Upper lobe of left lung (tissue), 6 donors: ENCODE results near the gene ST13. TPM values are rescaled to one million over a fixed set of nuclear protein-coding genes. Genes with fewer than 3 reads are reported as not detected.

ENCODE experiments used
- ATAC-seq, 2 donors: fragments of 200-7000 bp; cut with Tn5 transposase; one replicate each; pipeline ENCODE4 v1.9.1; 2022; ENCODE audit warnings: mild to moderate bottlenecking in 2 of 2, moderate library complexity in 2 of 2; ENCODE audit not compliant: low FRiP score in 2 of 2
- DNase-seq, 2 donors: peaks; one replicate each; pipeline ENCODE4 v3.0.0-alpha.2; 2019 to 2020
- H3K27ac ChIP-seq, 4 donors: fragments of 200-600 bp; sonication (generic); one replicate each; pipeline ENCODE4 v1.5.1; 2016 to 2019
- H3K27me3 ChIP-seq, 4 donors: fragments of 200-600 bp; sonication (generic); one replicate each; pipeline ENCODE4 v1.5.1; 2017 to 2019
- H3K36me3 ChIP-seq, 4 donors: fragments of 200-600 bp; sonication (generic); one replicate each; pipeline ENCODE4 v1.5.1; 2016 to 2019
- H3K4me1 ChIP-seq, 4 donors: fragments of 200-600 bp; sonication (generic); one replicate each; pipeline ENCODE4 v1.5.1; 2018 to 2019
- H3K4me3 ChIP-seq, 4 donors: fragments of 200-600 bp; sonication (generic); one replicate each; pipeline ENCODE4 v1.5.1; 2017 to 2019; ENCODE audit warnings: mild to moderate bottlenecking in 2 of 4, moderate library complexity in 1 of 4
- H3K9me3 ChIP-seq, 4 donors: fragments of 200-600 bp; sonication (generic); one replicate each; pipeline ENCODE4 v1.5.1; 2018 to 2019
- EP300 ChIP-seq, 4 donors: sonication (generic); formaldehyde crosslinking; IDR thresholded peaks; one replicate each; pipeline ENCODE4 v1.5.1; 2017; ENCODE audit warnings: antibody characterized with exemption in 4 of 4, control low read depth in 2 of 4
- POLR2A ChIP-seq, 4 donors: fragments of 450-650 bp; IDR thresholded peaks; one replicate each; pipeline ENCODE4 v1.5.1; 2016 to 2017; ENCODE audit warnings: antibody characterized with exemption in 4 of 4, mild to moderate bottlenecking in 2 of 4
- POLR2AphosphoS5 ChIP-seq, 2 donors: sonication (generic); formaldehyde crosslinking; IDR thresholded peaks; one replicate each; pipeline ENCODE4 v1.5.1; 2017; ENCODE audit warnings: antibody characterized with exemption in 2 of 2
- WGBS, 2 donors: methylation state at CpG; one replicate each; pipeline ENCODE4 v1.1.5; 2017 to 2018; 5-methylcytosine and 5-hydroxymethylcytosine counted together
- total RNA-seq, 6 donors: library from RNA; depleted of rRNA in 4 of 6; stranded (reverse); fragments of >200 nt in 4 of 6; gene quantifications; one replicate each; pipeline versions ENCODE4 v1.1.0 to v1.2.1, GENCODE V29; 2016 to 2021
- TF ChIP-seq, protein P1 (sequence below), 6 experiments: fragments of 450-650 bp in 4 of 6; fragments of 200-600 bp in 2 of 6; sonication (generic) in 2 of 6; IDR thresholded peaks; one replicate each; pipeline ENCODE4 v1.5.1; 2016 to 2019; ENCODE audit warnings: antibody characterized with exemption in 6 of 6
- donor health status: DM: no; HTN: no; CAD: no; lungs with moderate emphysema.
- donor health status: DM: no; HTN: yes; CAD: no; lungs with severe emphysema.

The ST13 gene
- total RNA-seq, 6 donors from 2014 or later: 85.2 to 188 (median 119) TPM

DNA sequence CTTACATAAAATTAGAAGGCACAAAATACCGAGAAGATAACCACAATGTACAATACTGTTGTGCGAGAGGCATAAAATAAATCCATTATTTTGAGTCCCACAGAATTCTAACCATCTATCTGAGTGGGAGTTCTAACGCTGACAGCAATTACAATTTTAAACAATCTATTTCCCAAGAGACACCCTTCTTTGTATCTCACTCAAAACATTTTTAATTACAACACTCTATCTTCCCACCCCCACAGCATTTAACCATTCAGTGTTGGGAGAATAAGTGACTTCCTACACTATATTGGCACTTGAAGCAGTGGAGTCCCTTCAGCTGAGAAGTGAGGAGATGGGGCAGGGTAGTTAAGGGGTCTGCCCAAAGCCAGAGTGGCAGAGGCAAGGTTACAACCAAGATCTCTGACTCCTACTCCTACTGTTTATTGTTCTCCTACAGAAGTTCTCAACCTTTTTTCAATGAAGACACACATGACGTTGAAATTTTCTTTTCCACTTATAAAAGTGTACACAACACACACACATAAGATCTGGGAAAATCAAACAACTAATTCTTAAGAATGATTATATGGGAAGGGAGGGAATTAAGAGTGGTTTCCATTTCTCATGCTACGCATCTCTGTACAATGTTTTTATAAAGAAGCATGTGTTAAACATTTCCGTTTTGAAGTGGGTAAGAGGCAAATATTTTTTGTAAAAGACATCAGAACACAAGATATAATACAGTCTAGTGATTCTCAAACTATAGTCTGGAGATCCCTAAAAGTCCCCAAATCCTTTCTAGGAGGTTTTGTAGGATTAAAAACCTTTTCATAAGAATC is 48.2 kb downstream of the ST13 start:
- TF ChIP-seq POLR2A (IDR thresholded peaks at IDR 0.05) (no peak), EP300 (IDR thresholded peaks at IDR 0.05) (no peak), POLR2AphosphoS5 (IDR thresholded peaks at IDR 0.05) (no peak)
- TF ChIP-seq, protein P1, sequence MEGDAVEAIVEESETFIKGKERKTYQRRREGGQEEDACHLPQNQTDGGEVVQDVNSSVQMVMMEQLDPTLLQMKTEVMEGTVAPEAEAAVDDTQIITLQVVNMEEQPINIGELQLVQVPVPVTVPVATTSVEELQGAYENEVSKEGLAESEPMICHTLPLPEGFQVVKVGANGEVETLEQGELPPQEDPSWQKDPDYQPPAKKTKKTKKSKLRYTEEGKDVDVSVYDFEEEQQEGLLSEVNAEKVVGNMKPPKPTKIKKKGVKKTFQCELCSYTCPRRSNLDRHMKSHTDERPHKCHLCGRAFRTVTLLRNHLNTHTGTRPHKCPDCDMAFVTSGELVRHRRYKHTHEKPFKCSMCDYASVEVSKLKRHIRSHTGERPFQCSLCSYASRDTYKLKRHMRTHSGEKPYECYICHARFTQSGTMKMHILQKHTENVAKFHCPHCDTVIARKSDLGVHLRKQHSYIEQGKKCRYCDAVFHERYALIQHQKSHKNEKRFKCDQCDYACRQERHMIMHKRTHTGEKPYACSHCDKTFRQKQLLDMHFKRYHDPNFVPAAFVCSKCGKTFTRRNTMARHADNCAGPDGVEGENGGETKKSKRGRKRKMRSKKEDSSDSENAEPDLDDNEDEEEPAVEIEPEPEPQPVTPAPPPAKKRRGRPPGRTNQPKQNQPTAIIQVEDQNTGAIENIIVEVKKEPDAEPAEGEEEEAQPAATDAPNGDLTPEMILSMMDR (IDR thresholded peaks at IDR 0.05): no peak
- ATAC-seq: no peak

DNA sequence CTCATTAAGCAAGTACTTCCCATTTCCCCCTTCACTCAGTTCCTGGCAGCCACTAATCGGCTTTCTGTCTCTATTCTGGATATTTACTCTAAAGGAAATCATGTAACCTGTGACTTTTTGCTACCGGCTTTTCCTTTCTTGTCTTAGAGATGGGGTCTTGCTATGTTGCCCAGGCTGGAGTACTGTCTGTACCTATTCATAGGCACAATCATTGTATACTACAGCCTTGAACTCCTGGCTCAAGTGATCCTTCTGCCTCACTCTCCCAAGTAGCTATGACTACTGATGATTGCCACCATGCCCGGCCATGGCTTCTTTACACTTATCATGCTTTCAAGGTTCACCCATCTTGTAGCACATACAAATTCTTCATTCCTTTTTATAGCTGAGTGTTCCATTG is 49.7 kb downstream of the ST13 start:
- TF ChIP-seq POLR2AphosphoS5 (IDR thresholded peaks at IDR 0.05): no peak
- TF ChIP-seq POLR2A (IDR thresholded peaks at IDR 0.05): no peak
- TF ChIP-seq, protein P1 (IDR thresholded peaks at IDR 0.05): no peak
- TF ChIP-seq EP300 (IDR thresholded peaks at IDR 0.05): no peak
- no peaks in the 10 kb centered on the region for H3K9me3 ChIP-seq
- no peak overlapping the region for H3K27ac ChIP-seq
- H3K27me3 ChIP-seq: no peaks in the 10 kb centered on the region
- 77 to 85% methylated on average over 3 of the region's 3 CpGs for WGBS, 2 donors
- H3K4me3 ChIP-seq: no peak overlapping the region
- peaks cover 0 to 7% (median 1%) of the 10 kb centered on the region in 4 donors for H3K4me1 ChIP-seq
- DNase-seq (no peak), ATAC-seq (no peak)
- H3K36me3 ChIP-seq: peaks cover 0 to 4% (median 0%) of the 10 kb centered on the region in 4 donors

More for the DNA sequence above, 48.2 kb downstream of the ST13 start:
- H3K36me3 ChIP-seq: peaks cover 0 to 4% (median 0%) of the 10 kb centered on the region in 4 donors
- no peak for DNase-seq
- WGBS, 2 donors: 56 to 63% methylated on average over 6 of the region's 6 CpGs
- no peak overlapping the region for H3K27ac ChIP-seq
- H3K27me3 ChIP-seq: no peaks in the 10 kb centered on the region
- H3K9me3 ChIP-seq: no peaks in the 10 kb centered on the region
- peaks cover 0 to 7% (median 1%) of the 10 kb centered on the region in 4 donors for H3K4me1 ChIP-seq
- no peak overlapping the region for H3K4me3 ChIP-seq

DNA sequence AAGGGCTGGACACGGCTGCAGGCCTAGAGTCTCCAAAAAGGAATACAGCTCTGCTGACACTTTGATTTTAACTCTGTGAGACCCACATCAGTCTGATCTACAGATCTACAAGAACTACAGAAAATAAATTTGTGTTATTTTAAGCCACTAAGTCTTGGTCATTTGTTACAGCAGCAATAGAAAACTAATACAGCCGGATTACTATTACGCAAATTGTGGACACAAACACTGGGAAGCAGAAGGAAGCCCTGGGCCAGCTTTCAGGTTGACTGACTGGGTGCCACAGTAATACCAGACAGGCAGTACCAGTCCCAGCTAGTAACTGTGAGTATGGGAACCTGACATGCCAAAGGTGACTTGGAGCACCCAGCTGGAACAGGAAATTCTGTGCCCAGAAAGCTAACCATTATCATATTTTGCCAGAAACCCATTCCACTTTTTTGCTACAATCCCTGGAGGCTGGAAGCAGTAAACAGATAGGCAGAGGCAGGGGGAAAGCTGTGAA is 50.7 kb downstream of the ST13 start:
- Histone ChIP-seq H3K36me3 (peaks cover 0 to 4% (median 0%) of the 10 kb centered on the region in 4 donors), H3K27me3 (no peaks in the 10 kb centered on the region), H3K4me3 (no peak overlapping the region), H3K27ac (no peak overlapping the region), H3K9me3 (no peaks in the 10 kb centered on the region), H3K4me1 (peaks cover 0 to 7% (median 1%) of the 10 kb centered on the region in 4 donors)
- DNase-seq: no peak
- no peak for ATAC-seq
- TF ChIP-seq POLR2AphosphoS5 (IDR thresholded peaks at IDR 0.05) (no peak), POLR2A (IDR thresholded peaks at IDR 0.05) (no peak), EP300 (IDR thresholded peaks at IDR 0.05) (no peak)
- TF ChIP-seq, protein P1 (IDR thresholded peaks at IDR 0.05): no peak
- WGBS, 2 donors: 95 to 99% methylated on average over 3 of the region's 3 CpGs

DNA sequence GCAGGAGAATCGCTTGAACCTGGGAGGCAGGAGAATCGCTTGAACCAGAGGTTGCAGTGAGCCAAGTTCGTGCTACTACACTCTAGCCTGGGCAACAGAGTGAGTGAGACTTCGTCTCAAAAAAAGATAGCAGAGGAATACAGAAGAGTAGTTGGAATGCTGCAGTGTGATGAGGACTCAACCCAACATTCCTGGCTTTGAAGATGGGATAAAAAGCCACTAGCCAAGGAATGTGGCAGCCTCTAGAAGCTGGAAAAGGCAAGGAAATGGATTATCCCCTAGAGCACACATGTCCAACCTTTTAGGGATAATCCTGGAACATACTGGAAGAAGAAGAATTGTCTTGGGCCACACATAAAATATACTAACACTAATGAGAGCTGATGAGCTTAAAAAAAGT is 51.2 kb downstream of the ST13 start:
- no peak for ATAC-seq
- H3K9me3 ChIP-seq: no peaks in the 10 kb centered on the region
- WGBS, 2 donors: 92 to 93% methylated on average over 4 of the region's 4 CpGs
- no peak for DNase-seq
- TF ChIP-seq EP300 (IDR thresholded peaks at IDR 0.05) (no peak), POLR2A (IDR thresholded peaks at IDR 0.05) (no peak), POLR2AphosphoS5 (IDR thresholded peaks at IDR 0.05) (no peak)
- TF ChIP-seq, protein P1 (IDR thresholded peaks at IDR 0.05): no peak
- H3K27me3 ChIP-seq: no peaks in the 10 kb centered on the region
- H3K27ac ChIP-seq: no peak overlapping the region
- peaks cover 0 to 7% (median 1%) of the 10 kb centered on the region in 4 donors for H3K4me1 ChIP-seq
- H3K36me3 ChIP-seq: peaks cover 0 to 4% (median 0%) of the 10 kb centered on the region in 4 donors
- H3K4me3 ChIP-seq: no peak overlapping the region
